Neutrophil (primary cell): ENCODE measurements around the gene KDM5B.

Experiments
- H3K27ac ChIP-seq: fragments of 200-600 bp; sonication (generic); 2 replicates; pipeline ENCODE4 v1.5.1; 2016; ENCODE audit warnings: mild to moderate bottlenecking, moderate library complexity
- H3K27me3 ChIP-seq: fragments of 200-600 bp; sonication (generic); 2 replicates; pipeline ENCODE4 v1.6.0; 2016; ENCODE audit warnings: mild to moderate bottlenecking
- H3K36me3 ChIP-seq: fragments of 200-600 bp; sonication (generic); 2 replicates; pipeline ENCODE4 v1.5.1; 2017
- H3K4me1 ChIP-seq, 2 experiments: fragments of 200-600 bp in 1 of 2; sonication (generic) in 1 of 2; 1 replicate in 1 of 2; 2 replicates in 1 of 2; pipeline versions ENCODE4 v1.5.1 to v1.6.1; 2013 to 2016; ENCODE audit warnings: low read depth in 1 of 2, low read length in 1 of 2, mild to moderate bottlenecking in 1 of 2, moderate library complexity in 1 of 2; ENCODE audit not compliant: control insufficient read depth in 1 of 2, insufficient read depth in 1 of 2
- H3K4me3 ChIP-seq, 2 experiments: fragments of 200-600 bp in 1 of 2; sonication (generic) in 1 of 2; 1 replicate in 1 of 2; 2 replicates in 1 of 2; pipeline ENCODE4 v1.5.1; 2013 to 2016; ENCODE audit warnings: low read depth in 1 of 2, low read length in 1 of 2, mild to moderate bottlenecking in 1 of 2, moderate library complexity in 1 of 2
- H3K9me3 ChIP-seq: fragments of 200-600 bp; sonication (generic); 2 replicates; pipeline ENCODE4 v1.5.1; 2016
- CTCF ChIP-seq: fragments of 200-600 bp; sonication (generic); IDR thresholded peaks from 2 replicates; pipeline ENCODE4 v1.5.1; 2016; ENCODE audit warnings: antibody characterized with exemption

KDM5B gene

DNA sequence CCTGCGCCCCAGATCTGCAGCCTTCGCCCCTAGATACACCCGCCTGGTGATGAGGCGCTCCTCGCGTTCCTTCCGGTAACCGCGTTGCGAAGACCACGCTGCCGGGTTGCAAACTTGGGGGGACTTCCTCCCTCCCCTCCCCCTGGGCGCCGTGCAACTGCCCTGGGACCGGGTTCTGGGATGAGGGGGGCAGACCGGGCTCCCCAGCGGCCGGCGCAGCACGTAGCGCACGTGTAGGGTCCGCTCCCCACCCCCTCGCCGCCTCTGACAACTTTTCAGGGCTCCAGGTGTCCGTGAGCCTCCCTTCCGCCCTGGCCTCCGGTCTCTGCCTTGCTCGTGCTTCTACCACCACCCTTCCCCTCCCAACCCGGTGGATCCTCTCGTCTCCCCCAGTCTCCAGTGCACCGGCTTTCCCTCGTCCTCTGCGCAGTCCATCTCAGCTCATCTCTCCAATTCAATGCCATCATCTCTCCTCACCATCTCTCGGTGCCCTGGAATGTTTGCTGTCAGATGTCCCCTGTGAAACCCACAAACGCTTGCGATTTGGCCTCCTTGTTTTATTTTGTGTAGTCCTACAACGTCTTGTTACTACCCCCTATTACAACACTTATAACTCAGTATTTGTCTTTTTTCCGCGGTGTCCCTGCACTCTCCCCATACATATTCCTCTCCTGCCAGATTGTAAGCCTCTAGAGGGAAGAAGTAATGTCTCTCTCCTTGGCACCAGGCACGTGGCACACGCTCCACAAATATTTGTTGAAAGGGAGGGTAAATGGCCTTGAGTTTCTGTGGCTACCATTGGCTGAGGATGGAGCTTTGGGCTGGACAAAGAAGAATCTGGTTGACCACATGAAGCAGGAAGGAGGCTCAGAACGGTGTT lies 3.3 kb upstream of the KDM5B start:
- Histone ChIP-seq H3K27me3 (peaks cover 10% of the 10 kb centered on the region), H3K4me3 (peak overlapping the region; percentile 71 to 82), H3K27ac (peak overlapping the region; percentile 89), H3K4me1 (peaks cover 31 to 43% of the 10 kb centered on the region in 2 experiments), H3K36me3 (no peaks in the 10 kb centered on the region), H3K9me3 (no peaks in the 10 kb centered on the region)
- TF ChIP-seq CTCF: no peak

GRCh38 chr1:202810615-202811295 lies 2.5 kb upstream of the KDM5B start, which contains the start of gene PCAT6:
TSS of gene PCAT6 (plus strand) at chr1:202810954.
- Histone ChIP-seq H3K9me3 (no peaks in the 10 kb centered on the region), H3K4me1 (peaks cover 38 to 50% of the 10 kb centered on the region in 2 experiments), H3K36me3 (no peaks in the 10 kb centered on the region), H3K27ac (peak within 1 kb of the TSS; percentile 89), H3K27me3 (peaks cover 10% of the 10 kb centered on the region), H3K4me3 (peak within 1 kb of the TSS; percentile 71 to 82)
- peak; percentile 49 for TF ChIP-seq CTCF

GRCh38 chr1:202810193-202810614 lies 2.0 kb upstream of the KDM5B start:
- H3K4me1 ChIP-seq: peaks cover 43 to 56% of the 10 kb centered on the region in 2 experiments
- H3K9me3 ChIP-seq: no peaks in the 10 kb centered on the region
- peak overlapping the region; percentile 71 to 82 for H3K4me3 ChIP-seq
- H3K36me3 ChIP-seq: no peaks in the 10 kb centered on the region
- TF ChIP-seq CTCF: no peak
- peak overlapping the region; percentile 89 for H3K27ac ChIP-seq
- H3K27me3 ChIP-seq: peaks cover 10% of the 10 kb centered on the region

- Histone ChIP-seq H3K27me3 (peaks cover 10% of the 10 kb centered on the region), H3K9me3 (no peaks in the 10 kb centered on the region), H3K4me3 (peak overlapping the region; percentile 71 to 82), H3K36me3 (no peaks in the 10 kb centered on the region), H3K4me1 (peaks cover 47 to 60% of the 10 kb centered on the region in 2 experiments), H3K27ac (peak overlapping the region; percentile 89)
- no peak for TF ChIP-seq CTCF
Measured at GRCh38 chr1:202809597-202810159, 1.5 kb upstream of the KDM5B start.

DNA sequence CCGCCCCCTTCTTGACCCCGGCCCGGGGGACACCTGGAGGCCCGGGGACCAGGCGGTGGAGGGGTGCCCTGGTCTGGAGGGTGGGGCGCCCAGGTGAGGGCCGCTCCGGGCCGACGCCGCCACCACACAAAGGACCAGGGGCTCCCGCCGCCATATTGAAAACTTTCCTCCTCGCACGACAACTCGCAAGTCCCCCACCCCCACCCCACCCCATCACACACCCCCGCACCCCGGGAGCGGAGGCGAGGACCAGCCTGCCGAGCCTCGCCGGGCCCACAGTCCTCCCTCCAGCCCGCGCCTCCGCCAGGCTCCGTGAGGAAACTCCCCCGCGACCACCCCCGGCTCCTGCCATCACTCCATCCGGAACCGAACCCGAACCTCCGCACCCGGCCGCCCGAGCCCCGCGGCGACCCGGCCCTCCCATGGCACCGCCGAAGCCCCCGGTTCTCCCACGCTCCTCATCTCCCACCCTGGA lies 733 bp downstream of the KDM5B start:
- Histone ChIP-seq H3K27ac (peak overlapping the region; percentile 89), H3K36me3 (no peaks in the 10 kb centered on the region), H3K4me3 (peak overlapping the region; percentile 93 to 96), H3K9me3 (no peaks in the 10 kb centered on the region), H3K27me3 (peaks cover 10% of the 10 kb centered on the region), H3K4me1 (peaks cover 66 to 77% of the 10 kb centered on the region in 2 experiments)
- TF ChIP-seq CTCF: no peak
